Panc1 (cell line): ENCODE data around the gene SH3BP4. TPM values are rescaled to one million over a fixed set of nuclear protein-coding genes. Genes with fewer than 3 reads are reported as not detected.

Experiments used
- ATAC-seq: fragments of 200-7000 bp; cut with Tn5 transposase; 2 replicates; pipeline ENCODE4 v1.9.1; 2020; ENCODE audit warnings: mild to moderate bottlenecking, moderate library complexity
- Bru-seq: library from RNA; stranded (reverse); fragments of 400-500 nt; gene quantifications from one replicate; lab custom pipeline; 2021; lab: Mats Ljungman, UMichigan
- BruChase-seq, 2 experiments: library from RNA; stranded (reverse); fragments of 400-500 nt; gene quantifications; one replicate each; lab custom pipeline; 2021; lab: Mats Ljungman, UMichigan
- BruUV-seq: library from RNA; stranded (reverse); fragments of 400-500 nt; replicated peaks from 2 replicates; lab custom pipeline; 2021; lab: Mats Ljungman, UMichigan
- CTCF ChIA-PET: fragments of 300-600 bp; sonication (Branson Sonifier 250); formaldehyde crosslinking; loops from one replicate; lab custom pipeline; 2022; ENCODE audit warnings: antibody characterized with exemption; lab: Charles Lee
- POLR2A ChIA-PET: fragments of 300-600 bp; sonication (Branson Sonifier 250); formaldehyde crosslinking; loops from one replicate; lab custom pipeline; 2022; ENCODE audit warnings: antibody characterized with exemption; lab: Charles Lee
- DNase-seq: peaks from one replicate; pipeline ENCODE4 v3.0.0-alpha.2; 2010; ENCODE audit warnings: low read depth, low spot score
- H3K27ac ChIP-seq: 2 replicates; pipeline ENCODE4 v1.5.1; 2011; ENCODE audit warnings: mild to moderate bottlenecking, low read length, inconsistent platforms
- H3K27me3 ChIP-seq: fragments of 200-500 bp; sonication (Bioruptor generic); 2 replicates; pipeline ENCODE4 v1.6.0; 2014; ENCODE audit warnings: low read length, inconsistent platforms; ENCODE audit not compliant: control insufficient read depth, insufficient read depth
- H3K36me3 ChIP-seq: fragments of 200-500 bp; sonication (Bioruptor generic); 2 replicates; pipeline ENCODE4 v1.5.1; 2014; ENCODE audit warnings: inconsistent platforms, mild to moderate bottlenecking, low read length, moderate library complexity; ENCODE audit not compliant: control insufficient read depth, insufficient read depth
- H3K4me1 ChIP-seq: 2 replicates; pipeline ENCODE4 v1.5.1; 2011; ENCODE audit warnings: inconsistent platforms, mild to moderate bottlenecking, low read length, moderate library complexity; ENCODE audit not compliant: control insufficient read depth, insufficient read depth
- H3K4me3 ChIP-seq, 2 experiments: 2 replicates each; pipeline ENCODE4 v1.5.1; 2011 to 2012; ENCODE audit warnings: low read depth in 2 of 2, low read length in 2 of 2, mild to moderate bottlenecking in 2 of 2, inconsistent platforms in 1 of 2, moderate library complexity in 1 of 2
- H3K9me3 ChIP-seq: fragments of 200-500 bp; sonication (Bioruptor generic); 2 replicates; pipeline ENCODE4 v1.5.1; 2014; ENCODE audit warnings: low read depth, mild to moderate bottlenecking, inconsistent platforms, low read length, moderate library complexity; ENCODE audit not compliant: control insufficient read depth, insufficient read depth
- POLR2AphosphoS5 ChIP-seq: IDR thresholded peaks from 2 replicates; pipeline ENCODE4 v1.6.1; 2012; ENCODE audit warnings: mild to moderate bottlenecking, low read depth, low read length, moderate library complexity
- SIN3A ChIP-seq: IDR thresholded peaks from 2 replicates; pipeline ENCODE4 v1.6.1; 2012; ENCODE audit warnings: low read depth, mild to moderate bottlenecking, low read length, moderate library complexity, borderline replicate concordance; ENCODE audit not compliant: insufficient read depth
- TCF7L2 ChIP-seq: IDR thresholded peaks from 2 replicates; pipeline ENCODE4 v1.6.1; 2011; ENCODE audit warnings: mild to moderate bottlenecking, low read depth, low read length, inconsistent platforms
- in situ Hi-C: cut with HindIII; loops from 2 replicates; pipeline ENCODE4 v1.10.0; 2016; ENCODE audit warnings: low sequenced_read_pairs, low pct_unique_long_range_greater_than_20kb
- intact Hi-C: fragments of 100-400 bp; cut with micrococcal nuclease; formaldehyde crosslinking; loops from one replicate; pipeline ENCODE4 v1.10.0; 2022; ENCODE audit not compliant: unreplicated experiment
- long read RNA-seq: library from polyadenylated mRNA; unstranded; transcript quantifications from one replicate; pipeline ENCODE4 v2.0.0, GENCODE V29; 2021; ENCODE audit not compliant: unreplicated experiment
- polyA plus RNA-seq: library from polyadenylated mRNA; unstranded; fragments of >200 nt; gene quantifications from one replicate; pipeline ENCODE4 v1.2.1, GENCODE V29; 2012; ENCODE audit warnings: missing spikeins; ENCODE audit not compliant: insufficient read length
- total RNA-seq: library from RNA; stranded (reverse); gene quantifications from one replicate; pipeline ENCODE4 v1.2.1, GENCODE V29; 2021; ENCODE audit not compliant: unreplicated experiment
- TF ChIP-seq, protein P1 (sequence below), 2 experiments: IDR thresholded peaks; 2 replicates each; pipeline ENCODE4 v1.6.1; 2011 to 2012; ENCODE audit warnings: low read depth in 2 of 2, control low read depth in 1 of 2, low read length in 1 of 2, mild to moderate bottlenecking in 1 of 2, moderate library complexity in 1 of 2; ENCODE audit not compliant: insufficient read depth in 1 of 2
- TF ChIP-seq, protein P2 (sequence below): fragments of 450-650 bp; IDR thresholded peaks from 2 replicates; pipeline ENCODE4 v1.5.1; 2017; ENCODE audit warnings: mild to moderate bottlenecking

SH3BP4 gene, protein sequence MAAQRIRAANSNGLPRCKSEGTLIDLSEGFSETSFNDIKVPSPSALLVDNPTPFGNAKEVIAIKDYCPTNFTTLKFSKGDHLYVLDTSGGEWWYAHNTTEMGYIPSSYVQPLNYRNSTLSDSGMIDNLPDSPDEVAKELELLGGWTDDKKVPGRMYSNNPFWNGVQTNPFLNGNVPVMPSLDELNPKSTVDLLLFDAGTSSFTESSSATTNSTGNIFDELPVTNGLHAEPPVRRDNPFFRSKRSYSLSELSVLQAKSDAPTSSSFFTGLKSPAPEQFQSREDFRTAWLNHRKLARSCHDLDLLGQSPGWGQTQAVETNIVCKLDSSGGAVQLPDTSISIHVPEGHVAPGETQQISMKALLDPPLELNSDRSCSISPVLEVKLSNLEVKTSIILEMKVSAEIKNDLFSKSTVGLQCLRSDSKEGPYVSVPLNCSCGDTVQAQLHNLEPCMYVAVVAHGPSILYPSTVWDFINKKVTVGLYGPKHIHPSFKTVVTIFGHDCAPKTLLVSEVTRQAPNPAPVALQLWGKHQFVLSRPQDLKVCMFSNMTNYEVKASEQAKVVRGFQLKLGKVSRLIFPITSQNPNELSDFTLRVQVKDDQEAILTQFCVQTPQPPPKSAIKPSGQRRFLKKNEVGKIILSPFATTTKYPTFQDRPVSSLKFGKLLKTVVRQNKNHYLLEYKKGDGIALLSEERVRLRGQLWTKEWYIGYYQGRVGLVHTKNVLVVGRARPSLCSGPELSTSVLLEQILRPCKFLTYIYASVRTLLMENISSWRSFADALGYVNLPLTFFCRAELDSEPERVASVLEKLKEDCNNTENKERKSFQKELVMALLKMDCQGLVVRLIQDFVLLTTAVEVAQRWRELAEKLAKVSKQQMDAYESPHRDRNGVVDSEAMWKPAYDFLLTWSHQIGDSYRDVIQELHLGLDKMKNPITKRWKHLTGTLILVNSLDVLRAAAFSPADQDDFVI
- 133 TPM for total RNA-seq
- polyA plus RNA-seq = 102 TPM
- Bru-seq, nascent RNA = percentile 97 among the genes with signal in this experiment
- BruChase-seq, experiment 1, labeled RNA remaining after a 2-hour chase = percentile 92 among the genes with signal in this experiment
- BruChase-seq, experiment 2, labeled RNA remaining after a 6-hour chase = percentile 91 among the genes with signal in this experiment
- long read RNA-seq, full-length matches to known transcripts = 33 of 273 reads
- long read RNA-seq, partial matches to known transcripts = 176 of 273 reads
- long read RNA-seq, other reads (novel, unspliced or antisense) = 64 of 273 reads

- peak within 1 kb of the TSS; percentile 64 to 92 for H3K4me3 ChIP-seq
- CTCF ChIA-PET = interaction anchor here (0.6 kb wide), 2 partner anchors 69 to 238 kb away, joined by 6 to 8 read pairs; no protein-coding TSS in a partner anchor
- no TSS peak for BruUV-seq
Observed at GRCh38 chr2:234951664-234952269, at the start of gene SH3BP4. TSS of gene SH3BP4 (plus strand) at chr2:234952017. CDS start at chr2:235035003, 82,986 bp downstream.

More at GRCh38 chr2:234951664-234952269, at the start of gene SH3BP4:
- intact Hi-C loops = no loop called here
- Histone ChIP-seq H3K9me3 (no peaks in the 10 kb centered on the region), H3K27me3 (no peaks in the 10 kb centered on the region), H3K36me3 (no peaks in the 10 kb centered on the region; the same call in 1 of the 2 replicates), H3K4me1 (peaks cover 39% of the 10 kb centered on the region), H3K27ac (peak within 1 kb of the TSS; percentile 99)
- ATAC-seq (peak; percentile 84), DNase-seq (no peak)
- in situ Hi-C loops = no loop called here
- POLR2A ChIA-PET = interaction anchor here (0.6 to 0.7 kb wide), 4 partner anchors 13 to 116 kb away, joined by 3 to 11 read pairs (median 7); no protein-coding TSS in a partner anchor
- TF ChIP-seq SIN3A = peak; percentile 68; the same call in 1 of the 2 replicates
- TF ChIP-seq, protein P1, sequence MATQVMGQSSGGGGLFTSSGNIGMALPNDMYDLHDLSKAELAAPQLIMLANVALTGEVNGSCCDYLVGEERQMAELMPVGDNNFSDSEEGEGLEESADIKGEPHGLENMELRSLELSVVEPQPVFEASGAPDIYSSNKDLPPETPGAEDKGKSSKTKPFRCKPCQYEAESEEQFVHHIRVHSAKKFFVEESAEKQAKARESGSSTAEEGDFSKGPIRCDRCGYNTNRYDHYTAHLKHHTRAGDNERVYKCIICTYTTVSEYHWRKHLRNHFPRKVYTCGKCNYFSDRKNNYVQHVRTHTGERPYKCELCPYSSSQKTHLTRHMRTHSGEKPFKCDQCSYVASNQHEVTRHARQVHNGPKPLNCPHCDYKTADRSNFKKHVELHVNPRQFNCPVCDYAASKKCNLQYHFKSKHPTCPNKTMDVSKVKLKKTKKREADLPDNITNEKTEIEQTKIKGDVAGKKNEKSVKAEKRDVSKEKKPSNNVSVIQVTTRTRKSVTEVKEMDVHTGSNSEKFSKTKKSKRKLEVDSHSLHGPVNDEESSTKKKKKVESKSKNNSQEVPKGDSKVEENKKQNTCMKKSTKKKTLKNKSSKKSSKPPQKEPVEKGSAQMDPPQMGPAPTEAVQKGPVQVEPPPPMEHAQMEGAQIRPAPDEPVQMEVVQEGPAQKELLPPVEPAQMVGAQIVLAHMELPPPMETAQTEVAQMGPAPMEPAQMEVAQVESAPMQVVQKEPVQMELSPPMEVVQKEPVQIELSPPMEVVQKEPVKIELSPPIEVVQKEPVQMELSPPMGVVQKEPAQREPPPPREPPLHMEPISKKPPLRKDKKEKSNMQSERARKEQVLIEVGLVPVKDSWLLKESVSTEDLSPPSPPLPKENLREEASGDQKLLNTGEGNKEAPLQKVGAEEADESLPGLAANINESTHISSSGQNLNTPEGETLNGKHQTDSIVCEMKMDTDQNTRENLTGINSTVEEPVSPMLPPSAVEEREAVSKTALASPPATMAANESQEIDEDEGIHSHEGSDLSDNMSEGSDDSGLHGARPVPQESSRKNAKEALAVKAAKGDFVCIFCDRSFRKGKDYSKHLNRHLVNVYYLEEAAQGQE (IDR thresholded peaks at IDR 0.05; ENCODE audit: insufficient read depth in 1 of 2, low read depth in 2 of 2, low read length in 1 of 2) = no peak
- no peak for TF ChIP-seq TCF7L2
- TF ChIP-seq, protein P2, sequence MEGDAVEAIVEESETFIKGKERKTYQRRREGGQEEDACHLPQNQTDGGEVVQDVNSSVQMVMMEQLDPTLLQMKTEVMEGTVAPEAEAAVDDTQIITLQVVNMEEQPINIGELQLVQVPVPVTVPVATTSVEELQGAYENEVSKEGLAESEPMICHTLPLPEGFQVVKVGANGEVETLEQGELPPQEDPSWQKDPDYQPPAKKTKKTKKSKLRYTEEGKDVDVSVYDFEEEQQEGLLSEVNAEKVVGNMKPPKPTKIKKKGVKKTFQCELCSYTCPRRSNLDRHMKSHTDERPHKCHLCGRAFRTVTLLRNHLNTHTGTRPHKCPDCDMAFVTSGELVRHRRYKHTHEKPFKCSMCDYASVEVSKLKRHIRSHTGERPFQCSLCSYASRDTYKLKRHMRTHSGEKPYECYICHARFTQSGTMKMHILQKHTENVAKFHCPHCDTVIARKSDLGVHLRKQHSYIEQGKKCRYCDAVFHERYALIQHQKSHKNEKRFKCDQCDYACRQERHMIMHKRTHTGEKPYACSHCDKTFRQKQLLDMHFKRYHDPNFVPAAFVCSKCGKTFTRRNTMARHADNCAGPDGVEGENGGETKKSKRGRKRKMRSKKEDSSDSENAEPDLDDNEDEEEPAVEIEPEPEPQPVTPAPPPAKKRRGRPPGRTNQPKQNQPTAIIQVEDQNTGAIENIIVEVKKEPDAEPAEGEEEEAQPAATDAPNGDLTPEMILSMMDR = no peak; the same call in 1 of the 2 replicates
- 0 out of 2 replicates have a peak, but pooled peaks have one; percentile 23 for TF ChIP-seq POLR2AphosphoS5
